ENCODE measurements around the gene ZNF335.
A peak's percentile ranks its signal among the peaks of the same experiment; 100 is the strongest.
"Not testable (repeated sequence)": the region's sequence is repeated elsewhere in the genome, so short reads cannot be mapped to it uniquely, and the experiment has no call there.

Gene ZNF335

DNA sequence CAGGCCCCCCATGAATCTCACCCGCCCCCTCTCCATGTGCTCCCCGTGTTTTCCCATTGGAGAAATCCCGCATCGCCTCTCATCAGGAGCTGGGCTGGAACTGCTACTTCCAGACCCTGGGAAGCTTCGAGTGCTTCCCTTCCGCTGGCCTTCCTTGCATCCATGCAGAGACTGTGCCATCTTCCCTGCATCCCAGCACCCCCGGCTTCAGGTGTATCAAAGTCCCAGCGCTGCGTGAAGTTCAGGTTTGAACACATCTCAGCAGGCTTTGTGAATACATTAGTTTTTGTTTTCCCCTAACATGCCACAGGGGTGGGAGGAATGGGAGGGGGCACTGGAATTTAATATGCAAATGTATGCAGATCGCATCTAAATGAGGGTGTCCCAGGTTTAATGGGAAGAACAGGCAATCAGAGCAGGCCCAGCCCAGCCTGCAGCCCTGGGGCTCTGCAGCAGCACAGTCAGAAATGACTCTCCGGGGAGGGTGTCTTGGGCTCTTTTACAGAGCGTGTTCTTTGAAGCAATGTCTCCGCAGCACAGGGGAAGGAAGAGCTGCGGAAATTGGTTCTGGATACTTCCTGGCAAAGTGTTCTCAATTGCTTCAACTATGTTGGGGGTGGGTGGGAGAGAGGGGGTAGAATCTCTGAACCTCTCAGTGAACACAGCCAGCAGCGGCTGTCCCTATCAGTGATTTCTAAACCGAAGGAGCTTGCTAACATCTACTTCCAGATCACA, 28.4 kb upstream of the ZNF335 start:
- DNase-seq (ENCODE audit: low spot score), result no peak

DNA sequence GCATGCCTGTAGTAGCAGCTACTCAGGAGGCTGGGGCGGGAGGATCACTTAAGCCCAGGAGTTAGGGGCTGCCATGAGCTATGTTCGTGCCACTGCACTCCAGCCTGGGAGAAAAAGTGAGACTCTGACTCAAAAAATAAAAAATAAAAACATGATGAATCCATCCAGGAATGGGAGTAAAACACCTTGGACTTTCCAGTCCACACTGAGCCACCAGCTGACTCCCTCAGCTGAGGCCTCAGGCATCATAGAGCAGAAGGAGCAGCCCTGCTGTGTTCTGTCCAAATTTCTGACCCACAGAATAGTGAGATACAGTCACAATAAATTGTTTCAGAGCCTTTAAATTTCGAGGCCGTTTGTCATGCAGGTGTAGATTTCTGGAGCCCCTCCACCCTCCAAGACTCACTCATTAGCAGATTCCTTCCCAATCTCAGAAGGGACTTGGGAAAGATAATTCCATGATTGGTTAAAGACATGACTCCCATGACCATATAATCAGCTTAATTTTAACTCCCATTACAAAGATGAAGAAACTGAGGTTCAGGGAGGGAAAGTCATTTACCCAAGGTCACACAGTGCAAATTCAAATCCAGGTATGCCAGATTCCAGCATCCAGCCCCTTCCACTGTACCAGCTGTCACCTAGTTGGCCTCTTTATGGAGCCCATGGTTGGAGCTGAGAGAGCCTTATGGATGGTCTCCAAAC, 27.7 kb upstream of the ZNF335 start:
- DNase-seq (ENCODE audit: low spot score), result no peak

DNA sequence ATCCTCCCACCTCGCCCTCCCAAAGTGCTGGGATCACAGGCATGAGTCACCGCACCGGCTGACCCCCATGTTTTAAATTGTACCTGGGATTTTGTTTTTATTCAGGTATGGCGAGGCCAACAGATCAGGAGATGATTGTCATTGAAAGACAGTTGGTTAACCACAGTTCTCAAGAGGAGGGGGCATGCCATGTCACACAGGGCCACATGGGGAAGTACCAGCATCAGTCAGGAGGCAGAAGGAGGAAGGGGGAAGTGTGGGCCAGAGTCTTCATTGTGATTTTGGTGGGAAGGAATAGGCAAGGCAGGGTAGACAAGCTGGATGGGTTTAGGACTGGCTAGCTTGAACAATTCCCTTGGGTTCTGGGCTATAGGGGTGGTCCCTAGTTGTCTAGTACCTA, 26.8 kb upstream of the ZNF335 start:
- DNase-seq (ENCODE audit: low spot score), result no peak

DNA sequence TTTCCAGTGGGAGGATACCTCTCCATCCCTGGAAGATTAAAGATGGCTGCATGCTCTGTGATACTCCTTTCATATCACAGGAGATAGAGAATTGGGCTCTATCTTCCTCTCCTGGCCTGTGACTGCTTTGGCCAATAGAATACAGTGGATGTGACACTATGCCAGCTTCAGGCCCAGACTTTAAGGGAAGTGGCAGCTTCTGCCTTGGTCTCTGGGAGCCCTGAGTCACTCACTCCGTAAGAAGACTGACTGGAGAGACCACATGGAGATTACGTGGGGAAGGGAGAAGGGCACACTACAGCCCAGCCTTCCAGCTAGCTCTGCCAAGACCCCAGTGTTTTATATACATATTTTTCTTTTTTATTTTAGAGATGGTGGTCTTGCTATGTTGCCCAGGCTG, 26.3 kb upstream of the ZNF335 start:
- DNase-seq (ENCODE audit: low spot score), result no peak

DNA sequence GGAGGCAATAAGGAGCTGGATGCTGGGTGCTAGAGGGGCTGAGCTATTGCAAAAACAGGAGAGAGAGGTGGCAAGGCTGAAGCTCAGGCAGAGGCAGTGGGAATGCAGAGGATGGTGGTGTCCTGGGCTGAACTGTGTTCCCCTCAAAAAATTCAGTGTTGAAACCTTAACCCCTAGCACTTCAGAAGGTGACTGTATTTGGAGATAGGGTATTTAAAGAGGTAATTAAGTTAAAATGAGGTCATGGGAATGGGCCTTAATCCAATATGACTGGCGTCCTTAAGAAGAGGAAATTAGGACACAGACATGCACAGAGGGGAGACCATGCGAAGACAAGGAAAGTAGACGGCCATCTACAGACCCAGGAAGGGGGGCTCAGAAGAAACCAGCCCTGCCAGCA, 25.2 kb upstream of the ZNF335 start:
- no peak for DNase-seq (ENCODE audit: low spot score)

DNA sequence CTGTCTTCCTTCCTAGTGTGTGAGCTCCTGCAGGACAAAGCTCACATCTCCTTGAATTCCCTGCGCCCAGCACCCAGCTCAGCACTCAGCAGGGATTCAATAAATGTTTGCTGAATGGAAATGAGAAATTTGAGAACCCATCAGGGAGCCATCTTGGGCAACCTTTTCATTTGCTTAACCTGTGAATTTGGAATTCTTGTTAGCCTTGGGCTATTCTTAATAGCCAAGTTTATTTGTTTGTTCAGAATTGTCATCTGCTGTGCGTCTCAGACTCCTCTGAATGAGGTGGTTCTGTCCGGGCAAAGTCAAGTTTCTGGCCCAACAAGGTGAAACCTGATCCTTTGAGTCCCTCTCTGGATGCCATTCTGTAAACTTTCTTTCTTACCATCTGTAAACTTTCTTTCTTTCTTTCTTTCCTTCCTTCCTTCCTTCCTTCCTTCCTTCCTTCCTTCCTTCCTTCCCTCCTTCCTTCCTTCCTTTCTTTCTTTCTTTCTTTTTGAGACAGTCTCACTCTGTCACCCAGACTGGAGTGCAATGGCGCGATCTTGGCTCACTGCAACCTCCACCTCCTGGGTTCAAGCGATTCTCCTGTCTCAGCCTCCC, 23.6 kb upstream of the ZNF335 start:
- DNase-seq (ENCODE audit: low spot score), result not testable (repeated sequence)

DNA sequence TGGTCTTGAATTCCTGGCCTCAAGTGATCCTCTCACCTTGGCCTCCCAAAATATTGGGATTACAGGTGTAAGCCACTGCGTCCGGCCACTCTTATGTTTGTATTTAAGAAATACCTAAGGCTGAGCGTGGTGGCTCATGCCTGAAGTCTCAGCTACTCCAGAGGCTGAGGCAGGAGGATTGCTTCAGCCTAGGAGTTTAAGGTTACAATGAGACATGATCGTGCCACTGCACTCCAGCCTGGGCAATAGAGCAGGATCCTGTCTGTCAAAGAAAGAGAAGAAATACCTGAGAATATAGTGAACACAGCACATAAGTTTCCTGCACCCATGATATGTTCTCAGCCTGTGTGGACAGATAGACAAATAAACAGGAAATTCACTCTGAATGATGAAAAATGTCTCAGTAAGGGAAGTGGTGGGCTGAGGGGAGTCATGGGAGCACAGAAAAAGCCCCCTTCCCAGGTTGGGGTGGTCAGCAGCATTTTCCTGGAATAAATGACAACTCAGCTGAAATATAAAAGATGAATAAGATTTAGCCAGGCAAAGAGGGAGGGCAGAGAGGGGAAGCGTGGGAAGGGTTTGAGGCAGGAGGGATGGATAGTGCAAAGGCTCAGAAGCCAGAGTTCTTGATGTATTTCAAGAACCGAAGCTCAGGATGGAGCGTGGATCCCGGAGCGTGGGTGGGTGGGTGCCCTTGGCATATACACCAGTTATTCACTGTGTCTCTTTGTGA, 22.9 kb upstream of the ZNF335 start:
- no peak for DNase-seq (ENCODE audit: low spot score)

DNA sequence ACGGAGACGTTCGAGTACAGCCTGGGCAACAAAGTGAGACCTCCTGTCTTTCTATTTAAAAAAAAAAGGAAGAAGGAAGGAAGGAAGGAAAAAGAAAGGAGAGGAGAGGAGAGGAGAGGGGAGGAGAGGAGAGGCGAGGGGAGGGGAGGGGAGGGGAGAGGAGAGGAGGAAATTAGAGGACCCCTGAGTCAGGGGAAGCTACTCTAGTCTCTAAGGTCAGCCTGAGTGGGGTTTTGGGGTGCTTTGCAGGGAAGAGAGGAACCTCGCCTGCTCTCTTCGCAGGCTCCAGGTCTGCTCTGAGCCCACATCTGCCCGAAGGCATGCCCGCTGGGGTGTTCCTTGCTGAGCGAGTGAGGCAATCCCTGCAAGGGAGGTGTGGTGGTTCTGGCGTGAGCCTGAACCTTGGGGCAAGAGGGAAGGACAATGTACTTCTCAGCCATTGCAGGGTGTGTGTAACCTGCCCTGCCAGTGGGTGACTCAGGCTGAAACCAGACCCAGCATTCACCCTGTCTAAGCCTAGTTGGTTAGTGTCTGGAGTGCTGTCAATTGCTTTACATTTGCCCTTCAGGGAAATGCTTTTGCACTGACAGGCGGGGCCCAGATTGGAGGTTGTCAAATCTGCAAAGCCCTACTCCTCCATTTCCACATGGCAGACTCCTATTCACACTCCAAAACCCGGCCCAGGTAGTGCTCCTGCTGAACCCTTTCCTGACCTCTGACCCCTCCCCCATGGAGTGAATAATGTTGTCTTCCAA, 21.4 kb upstream of the ZNF335 start:
- no peak for DNase-seq (ENCODE audit: low spot score)

DNA sequence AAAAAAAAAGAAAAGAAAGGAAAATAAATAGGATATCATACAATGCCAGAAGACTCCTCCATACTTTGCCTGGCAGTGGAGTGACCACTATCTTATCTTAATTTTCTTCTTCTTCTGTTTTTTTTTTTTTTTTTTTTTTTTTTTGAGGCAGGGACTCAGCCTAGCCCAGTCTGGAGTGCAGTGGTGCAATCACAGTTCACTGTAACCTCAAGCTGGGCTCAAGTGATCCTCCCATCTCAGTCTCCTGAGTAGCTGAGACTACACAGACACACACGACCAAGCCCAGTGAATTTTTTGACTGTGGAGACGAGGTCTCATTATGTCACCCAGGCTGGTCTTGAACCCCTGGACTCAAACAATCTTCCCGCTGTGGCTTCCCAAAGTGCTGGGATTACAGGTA, 19.6 kb upstream of the ZNF335 start:
- no peak for DNase-seq (ENCODE audit: low spot score)

DNA sequence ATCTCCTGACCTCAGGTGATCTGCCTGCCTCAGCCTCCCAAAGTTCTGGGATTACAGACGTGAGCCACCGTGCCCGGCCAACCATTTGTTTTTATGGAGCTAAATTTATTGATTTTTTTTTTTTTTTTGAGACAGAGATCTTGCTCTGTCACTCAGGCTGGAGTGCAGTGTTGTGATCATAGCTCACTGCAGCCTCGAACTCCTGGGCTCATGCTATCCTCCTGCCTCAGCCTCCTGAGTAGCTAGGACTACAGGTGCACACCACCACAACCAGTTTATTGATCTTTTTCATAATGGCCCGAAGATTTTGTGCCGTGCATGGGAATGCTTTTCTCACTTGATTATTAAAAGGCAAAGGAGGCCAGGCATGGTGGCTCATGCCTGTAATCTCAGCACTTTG, 16.8 kb upstream of the ZNF335 start:
- DNase-seq (ENCODE audit: low spot score), result not testable (repeated sequence)

DNA sequence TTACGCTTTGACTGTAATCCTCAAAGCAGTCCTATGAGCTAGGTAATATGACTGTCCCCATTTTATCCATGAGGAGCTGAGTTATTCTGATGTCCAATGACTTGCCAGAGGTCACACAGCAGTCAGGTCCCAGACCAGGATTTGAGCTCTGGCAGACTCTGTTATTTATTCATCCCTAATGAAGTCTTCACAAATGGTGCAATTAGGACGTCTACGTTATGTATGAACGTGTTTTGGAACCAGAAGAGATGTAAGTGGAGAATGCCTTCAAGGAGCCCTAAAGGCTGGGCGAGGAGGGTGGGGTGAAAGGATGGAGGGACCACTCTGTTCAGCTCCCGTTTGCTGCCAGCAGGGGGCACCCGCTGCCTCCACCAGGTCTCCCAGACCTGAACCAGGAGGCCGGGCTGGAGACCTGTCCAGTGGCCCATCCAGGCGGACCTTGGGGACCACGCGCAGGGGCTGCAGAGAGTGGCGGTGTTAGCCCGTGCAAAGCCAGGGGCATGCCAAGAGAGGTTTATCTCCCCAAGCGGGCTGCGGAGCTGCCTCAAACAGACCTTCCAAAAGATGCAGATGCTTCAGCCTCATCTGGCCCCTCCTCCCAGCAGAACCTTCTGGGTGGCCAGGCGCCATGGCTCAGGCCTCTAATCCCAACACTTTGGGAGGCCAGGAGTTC, 15.2 kb upstream of the ZNF335 start:
- peak; percentile 87 for DNase-seq (ENCODE audit: low spot score)

DNA sequence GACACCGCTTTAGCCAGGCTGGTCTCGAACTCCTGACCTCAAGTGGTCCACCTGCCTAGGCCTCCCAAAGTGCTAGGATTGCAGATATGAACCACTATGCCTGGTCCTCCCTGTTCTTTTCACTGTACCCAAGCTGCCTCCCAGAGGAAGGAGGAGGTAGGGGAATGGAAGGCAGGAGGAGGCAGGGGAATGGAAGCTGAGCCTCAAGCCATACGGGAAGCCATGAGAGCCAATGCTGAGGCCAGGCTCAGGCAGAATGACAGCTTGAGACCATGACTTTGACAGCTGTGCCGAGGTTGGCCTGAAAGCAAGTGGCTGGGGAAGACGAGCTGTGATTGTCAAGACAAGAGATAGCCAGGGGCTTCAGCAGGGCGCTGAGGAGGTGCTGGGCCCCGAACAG, 13.6 kb upstream of the ZNF335 start:
- no peak for DNase-seq (ENCODE audit: low spot score)

DNA sequence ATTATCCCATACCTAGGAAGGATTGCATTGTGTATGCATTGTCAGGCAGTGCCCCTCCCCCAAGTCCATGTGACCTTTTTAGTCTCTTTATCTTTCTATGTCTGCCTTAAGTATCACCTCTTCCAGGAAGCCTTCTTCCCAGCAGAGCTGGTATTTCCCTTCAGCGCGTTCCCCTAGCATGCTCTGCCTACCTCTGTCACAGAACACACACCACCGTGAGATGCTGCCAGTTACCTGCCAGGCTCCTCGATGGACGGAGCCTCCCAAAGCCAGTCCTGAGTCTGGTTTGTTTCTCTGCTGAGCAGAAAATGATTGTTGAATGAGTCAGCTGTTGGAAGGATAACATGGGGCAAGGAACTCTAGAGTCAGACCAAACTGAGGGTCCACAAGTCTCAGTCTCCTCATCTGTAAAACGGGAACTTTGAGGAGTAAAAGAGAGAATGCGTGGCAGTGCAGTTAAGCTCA, 11.3 kb upstream of the ZNF335 start:
- no peak for DNase-seq (ENCODE audit: low spot score)

DNA sequence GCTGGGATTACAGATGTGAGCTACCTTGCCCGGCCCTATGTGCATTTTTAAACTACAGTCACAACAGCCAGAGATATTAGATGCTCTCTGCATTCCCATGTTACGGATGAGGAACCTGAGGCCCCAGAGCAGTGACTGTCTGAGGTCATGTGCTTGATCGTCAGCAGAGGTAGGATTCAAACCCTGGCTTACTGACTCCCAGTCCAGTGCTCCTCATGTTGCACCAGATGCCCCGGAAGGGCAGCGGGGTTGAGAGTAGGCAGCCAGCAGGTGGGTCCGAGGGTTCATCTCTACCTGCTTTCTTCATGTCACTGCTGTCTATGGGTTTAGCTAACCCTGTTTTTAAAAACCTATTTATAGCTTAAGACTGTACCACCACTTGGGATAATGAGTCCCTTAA, 9.3 kb upstream of the ZNF335 start:
- no peak for DNase-seq (ENCODE audit: low spot score)

DNA sequence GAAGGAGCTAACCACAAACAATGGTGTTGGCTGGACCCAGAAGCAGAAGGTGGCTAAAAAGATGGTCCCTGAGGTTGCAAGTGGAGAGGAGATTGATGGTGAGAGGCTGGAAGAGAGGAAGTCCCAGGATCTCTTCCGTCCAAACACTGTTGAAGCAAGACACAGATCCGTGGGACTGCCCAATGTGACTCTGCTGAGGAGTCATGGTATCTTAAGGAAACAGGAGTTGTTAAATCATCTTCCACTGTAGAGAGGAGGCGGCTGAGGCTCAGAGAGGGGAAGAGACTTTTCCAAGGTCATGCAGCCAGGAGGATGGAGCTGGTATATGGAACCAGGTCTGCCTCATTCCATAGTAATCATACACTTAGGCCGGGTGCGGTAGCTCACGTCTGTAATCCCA, 4.1 kb upstream of the ZNF335 start:
- DNase-seq (ENCODE audit: low spot score), result no peak

DNA sequence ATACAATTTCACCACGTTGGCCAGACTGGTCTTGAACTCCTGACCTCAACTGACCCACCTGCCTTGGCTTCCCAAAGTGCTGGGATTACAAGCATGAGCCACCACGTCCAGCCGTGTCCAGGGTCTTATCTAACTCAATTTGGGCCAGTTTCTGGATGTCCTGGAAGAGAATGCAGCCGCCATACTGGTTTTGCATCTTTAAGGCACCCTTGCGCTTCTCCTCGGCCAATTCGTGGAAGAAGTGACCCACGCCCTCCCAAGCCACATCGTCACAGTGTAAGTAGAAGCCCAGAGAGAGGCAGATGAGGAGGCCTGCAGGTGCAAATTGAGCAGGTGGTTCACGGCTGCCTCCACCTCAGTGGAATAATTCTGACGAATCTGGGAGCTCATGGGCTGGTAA, 3.7 kb upstream of the ZNF335 start:
- DNase-seq (ENCODE audit: low spot score), result no peak

DNA sequence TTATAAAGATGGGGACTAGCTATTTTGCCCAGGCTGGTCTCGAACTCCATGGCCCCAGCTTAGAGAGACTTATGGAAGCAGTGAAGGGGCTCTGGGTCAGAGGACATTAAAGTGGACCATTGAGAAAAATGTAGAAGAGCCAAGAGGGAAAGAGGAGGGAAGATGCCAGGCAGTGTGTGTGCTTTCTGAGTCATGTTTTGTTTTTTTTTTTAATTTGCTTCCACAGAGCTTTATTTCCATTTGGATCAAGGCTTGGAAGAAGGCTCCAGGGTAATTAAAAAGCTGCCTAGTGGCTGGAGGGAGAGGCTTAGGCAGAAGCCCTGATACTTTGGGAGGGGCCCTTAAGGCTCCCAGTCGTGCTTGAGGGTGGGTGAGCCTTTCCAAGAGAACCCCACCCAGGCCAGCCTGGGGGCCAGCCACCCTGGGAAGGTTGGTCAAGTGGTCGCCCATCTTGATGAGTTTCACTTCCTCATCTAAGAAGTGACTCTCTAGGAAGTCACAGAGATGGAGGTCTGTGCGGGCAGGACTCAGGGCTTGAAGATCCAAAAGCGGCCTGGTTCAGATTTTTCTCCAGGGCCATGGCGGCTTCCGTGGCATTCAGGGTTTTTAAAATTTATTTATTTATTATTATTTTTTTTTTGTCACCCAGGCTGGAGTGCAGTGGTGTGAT, 3.0 kb upstream of the ZNF335 start:
- DNase-seq (ENCODE audit: low spot score), result no peak

DNA sequence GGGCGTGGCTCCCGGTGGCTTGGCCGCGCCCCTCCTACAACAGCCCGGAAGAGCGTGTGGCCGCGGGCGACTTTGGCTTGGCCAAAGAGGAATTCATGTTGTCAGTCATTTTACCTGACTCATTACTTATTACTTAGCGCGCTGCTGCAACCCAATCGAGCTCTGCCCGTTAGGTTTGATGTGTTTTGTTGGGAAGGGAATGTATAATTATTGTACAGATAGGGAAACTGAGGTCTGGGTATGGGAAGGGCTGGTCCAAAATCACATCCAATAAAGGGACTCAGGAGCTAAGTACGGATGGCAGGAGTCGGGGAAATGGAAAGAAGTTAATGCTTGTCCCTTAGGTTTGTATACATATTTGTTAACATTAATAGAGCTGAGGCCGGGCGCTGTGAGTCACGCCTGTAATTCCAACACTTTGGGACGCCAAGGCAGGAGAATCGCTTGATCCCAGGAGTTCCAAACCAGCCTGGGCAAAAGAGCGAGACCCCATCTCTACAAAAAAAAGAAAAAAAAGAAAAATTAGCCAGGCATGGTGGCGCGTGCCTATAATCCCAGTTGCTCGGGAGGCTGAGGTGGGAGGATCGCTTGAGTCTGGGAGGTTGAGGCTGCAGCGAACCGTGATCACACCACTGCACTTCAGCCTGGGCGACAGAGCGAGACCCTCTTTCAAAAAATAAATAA, 639 bp upstream of the ZNF335 start:
- DNase-seq (ENCODE audit: low spot score), result no peak

DNA sequence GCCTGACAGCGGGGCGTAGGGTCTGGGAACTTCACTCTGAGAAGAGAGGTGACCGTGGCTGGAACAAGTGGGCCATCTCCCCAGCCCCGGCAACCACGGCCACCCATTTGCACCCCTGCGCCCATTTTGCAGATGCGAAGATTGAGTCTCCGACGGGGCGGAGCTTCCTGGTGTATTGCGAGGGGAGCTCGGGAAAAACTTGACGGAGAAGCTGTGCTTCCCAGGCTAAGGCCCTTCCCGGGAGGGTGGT, 653 bp downstream of the ZNF335 start:
- DNase-seq (ENCODE audit: low spot score), result no peak

DNA sequence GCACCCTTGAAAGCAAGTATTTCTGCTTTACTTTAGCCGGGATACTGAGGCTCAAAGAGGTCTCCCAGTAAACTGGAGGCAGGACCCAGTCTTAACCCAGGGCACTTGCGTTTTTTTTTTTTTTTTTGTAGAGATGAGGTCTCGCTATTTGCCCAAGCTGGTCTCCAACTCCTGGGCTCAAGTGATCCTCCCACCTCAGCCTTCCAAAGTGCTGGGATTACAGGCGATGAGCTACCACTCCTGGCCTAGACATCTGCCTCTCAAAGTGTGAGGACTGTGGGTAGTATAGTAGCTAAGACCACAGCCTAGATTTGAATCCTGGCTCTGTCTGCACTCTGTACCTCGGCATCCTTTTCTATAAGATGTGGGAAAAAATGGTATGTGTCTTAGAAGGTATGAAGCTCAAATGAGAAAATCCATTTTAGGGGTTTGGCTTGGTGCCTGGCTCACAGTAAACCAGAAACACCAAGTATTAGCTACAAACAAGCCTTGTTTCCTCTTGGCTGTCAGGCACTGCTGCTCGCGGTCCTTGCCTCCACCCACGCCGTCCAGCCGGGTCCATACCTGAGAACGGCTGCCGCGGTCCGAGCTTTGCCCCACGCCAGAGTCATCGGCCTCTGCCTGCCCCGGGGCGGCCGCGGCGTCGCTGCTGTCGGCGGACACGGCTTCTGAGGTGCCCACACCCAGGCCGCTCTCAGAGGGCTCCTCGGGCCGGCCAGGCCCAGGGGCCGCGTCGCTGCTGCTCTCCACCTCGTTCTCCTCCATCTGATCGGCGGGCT, 1.2 kb downstream of the ZNF335 start:
- DNase-seq (ENCODE audit: low spot score), result peak; percentile 59

Data from GM03348 (cell line).